Measurements from ENCODE around the gene FBN3.
A peak's percentile ranks its signal among the peaks of the same experiment; 100 is the strongest.

The FBN3 gene

GRCh38 chr19:8057545-8058270 is 91.7 kb downstream of the FBN3 start:
- no peak overlapping the region for H3K4me3 ChIP-seq (replicated peaks in 1 of 2; ENCODE audit: low read depth in 2 of 2, low read length in 2 of 2)
- TF ChIP-seq CTCF (IDR thresholded peaks at IDR 0.05; ENCODE audit: low read depth, low read length), result no peak
- DNase-seq (ENCODE audit: low read depth in 2 of 2), result no peak

GRCh38 chr19:8056533-8056932 is 92.9 kb downstream of the FBN3 start:
- no peak for DNase-seq (ENCODE audit: low read depth in 2 of 2)
- TF ChIP-seq CTCF (IDR thresholded peaks at IDR 0.05; ENCODE audit: low read depth, low read length), result no peak
- H3K4me3 ChIP-seq (replicated peaks in 1 of 2; ENCODE audit: low read depth in 2 of 2, low read length in 2 of 2), result no peak overlapping the region

- no peak overlapping the region for H3K4me3 ChIP-seq (replicated peaks in 1 of 2; ENCODE audit: low read depth in 2 of 2, low read length in 2 of 2)
- DNase-seq (ENCODE audit: low read depth in 2 of 2), result no peak
- TF ChIP-seq CTCF (IDR thresholded peaks at IDR 0.05; ENCODE audit: low read depth, low read length), result no peak
Observed at GRCh38 chr19:8054169-8054568, 95.2 kb downstream of the FBN3 start.

- DNase-seq (ENCODE audit: low read depth in 2 of 2), result no peak
- TF ChIP-seq CTCF (IDR thresholded peaks at IDR 0.05; ENCODE audit: low read depth, low read length), result no peak
- H3K4me3 ChIP-seq (replicated peaks in 1 of 2; ENCODE audit: low read depth in 2 of 2, low read length in 2 of 2), result no peak within 1 kb of the TSS
Observed at GRCh38 chr19:8052464-8052859, 96.9 kb downstream of the FBN3 start, which contains the start of gene CCL25. CCL25 (plus strand) TSS chr19:8052760; CDS start chr19:8053050, 290 bp downstream.

- peak; percentile 68 to 79 for DNase-seq (ENCODE audit: low read depth in 2 of 2)
- H3K4me3 ChIP-seq (replicated peaks in 1 of 2; ENCODE audit: low read depth in 2 of 2, low read length in 2 of 2), result peak overlapping the region in 1 of 2 donors; percentile 21
- TF ChIP-seq CTCF (IDR thresholded peaks at IDR 0.05; ENCODE audit: low read depth, low read length), result no peak
Observed at GRCh38 chr19:8050274-8051096, 98.9 kb downstream of the FBN3 start.

- TF ChIP-seq CTCF (IDR thresholded peaks at IDR 0.05; ENCODE audit: low read depth, low read length), result no peak
- DNase-seq (ENCODE audit: low read depth in 2 of 2), result no peak
- H3K4me3 ChIP-seq (replicated peaks in 1 of 2; ENCODE audit: low read depth in 2 of 2, low read length in 2 of 2), result no peak overlapping the region
Observed at GRCh38 chr19:8046569-8047165, 102.7 kb downstream of the FBN3 start.

All from cardiac fibroblast (primary cell).